ENCODE results near the gene CCDC102A. TPM values are rescaled to one million over a fixed set of nuclear protein-coding genes. Genes with fewer than 3 reads are reported as not detected.

The CCDC102A gene
- total RNA-seq, 1 experiment from 2014 or later, result 5.2 TPM

DNA sequence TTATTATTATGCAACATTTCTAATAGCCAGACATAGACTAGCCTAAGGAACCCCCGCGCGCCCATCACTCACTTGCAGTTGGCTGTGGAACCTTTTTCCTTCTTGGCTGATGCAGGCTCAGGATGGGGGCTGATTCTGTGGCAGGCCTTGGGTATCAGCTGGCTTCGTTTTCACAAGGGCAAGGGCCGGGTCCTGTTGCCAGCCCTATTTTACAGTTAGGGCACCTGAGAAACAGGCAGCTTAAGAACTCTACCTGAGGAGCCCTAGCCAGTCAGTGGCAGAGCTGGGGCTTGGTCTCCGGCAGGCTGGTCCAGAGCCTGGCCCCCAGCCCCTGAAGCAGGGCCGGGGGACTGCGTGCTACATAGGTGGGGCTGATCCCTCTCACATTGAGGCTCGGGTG is 34.7 kb upstream of the CCDC102A start (continued):
- TF ChIP-seq, protein P1, sequence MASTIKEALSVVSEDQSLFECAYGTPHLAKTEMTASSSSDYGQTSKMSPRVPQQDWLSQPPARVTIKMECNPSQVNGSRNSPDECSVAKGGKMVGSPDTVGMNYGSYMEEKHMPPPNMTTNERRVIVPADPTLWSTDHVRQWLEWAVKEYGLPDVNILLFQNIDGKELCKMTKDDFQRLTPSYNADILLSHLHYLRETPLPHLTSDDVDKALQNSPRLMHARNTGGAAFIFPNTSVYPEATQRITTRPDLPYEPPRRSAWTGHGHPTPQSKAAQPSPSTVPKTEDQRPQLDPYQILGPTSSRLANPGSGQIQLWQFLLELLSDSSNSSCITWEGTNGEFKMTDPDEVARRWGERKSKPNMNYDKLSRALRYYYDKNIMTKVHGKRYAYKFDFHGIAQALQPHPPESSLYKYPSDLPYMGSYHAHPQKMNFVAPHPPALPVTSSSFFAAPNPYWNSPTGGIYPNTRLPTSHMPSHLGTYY (CRISPR knock-in tag; IDR thresholded peaks at IDR 0.05), result no peak
- TF ChIP-seq ZNF281 (CRISPR knock-in tag; IDR thresholded peaks at IDR 0.05) (no peak), ZNF416 (CRISPR knock-in tag; IDR thresholded peaks at IDR 0.05) (no peak)

DNA sequence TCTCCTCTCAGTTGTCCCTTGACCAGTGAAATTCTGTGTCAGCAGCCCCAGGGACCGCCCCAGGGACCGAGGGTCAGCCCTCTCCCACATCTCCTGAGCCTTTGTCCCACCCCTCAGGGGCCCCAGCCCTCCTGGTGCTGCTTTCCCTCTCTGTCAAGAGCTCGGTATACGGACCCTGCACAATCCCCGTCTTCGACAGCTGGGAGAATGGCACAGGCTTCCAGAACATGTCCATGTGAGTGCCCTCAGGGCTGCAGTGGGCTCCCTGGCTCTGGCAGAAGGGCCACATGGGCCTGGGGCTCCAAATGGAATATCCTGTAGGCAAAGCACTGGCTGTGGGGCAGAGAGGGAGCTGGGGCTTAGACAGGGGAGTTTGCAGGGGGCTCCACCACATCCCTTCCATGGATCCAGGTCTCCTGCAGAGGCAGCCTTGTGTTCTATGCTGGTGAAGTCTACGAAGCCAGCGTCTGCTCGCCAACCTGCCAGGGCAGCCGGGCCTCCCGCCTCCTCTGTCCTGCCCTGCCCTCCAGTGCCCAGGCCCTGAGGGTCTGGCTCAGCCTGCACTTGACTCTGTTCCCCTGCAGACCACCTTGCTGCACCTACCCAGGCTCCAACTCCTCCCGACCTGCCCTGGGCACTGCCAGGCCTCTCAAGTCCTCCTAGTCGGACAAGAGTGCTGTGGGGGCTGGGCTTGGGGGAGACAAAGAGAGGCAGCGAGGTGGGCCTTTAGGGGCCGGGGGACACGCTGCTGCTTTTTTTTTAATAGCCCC is 34.1 kb upstream of the CCDC102A start:
- TF ChIP-seq MAX (CRISPR knock-in tag; IDR thresholded peaks at IDR 0.05), result no peak
- TF ChIP-seq SMAD3 (CRISPR knock-in tag; IDR thresholded peaks at IDR 0.05; ENCODE audit: borderline replicate concordance), result no peak
- TF ChIP-seq RELA (CRISPR knock-in tag; IDR thresholded peaks at IDR 0.05; ENCODE audit: borderline replicate concordance), result no peak
- no peak for TF ChIP-seq NFYB (CRISPR knock-in tag; conservative IDR thresholded peaks at IDR 0.05; ENCODE audit: low read depth)
- no peak for TF ChIP-seq JUN (CRISPR knock-in tag; IDR thresholded peaks at IDR 0.05)
- no peak for TF ChIP-seq ZSCAN18 (CRISPR knock-in tag; IDR thresholded peaks at IDR 0.05)
- TF ChIP-seq, protein P2, sequence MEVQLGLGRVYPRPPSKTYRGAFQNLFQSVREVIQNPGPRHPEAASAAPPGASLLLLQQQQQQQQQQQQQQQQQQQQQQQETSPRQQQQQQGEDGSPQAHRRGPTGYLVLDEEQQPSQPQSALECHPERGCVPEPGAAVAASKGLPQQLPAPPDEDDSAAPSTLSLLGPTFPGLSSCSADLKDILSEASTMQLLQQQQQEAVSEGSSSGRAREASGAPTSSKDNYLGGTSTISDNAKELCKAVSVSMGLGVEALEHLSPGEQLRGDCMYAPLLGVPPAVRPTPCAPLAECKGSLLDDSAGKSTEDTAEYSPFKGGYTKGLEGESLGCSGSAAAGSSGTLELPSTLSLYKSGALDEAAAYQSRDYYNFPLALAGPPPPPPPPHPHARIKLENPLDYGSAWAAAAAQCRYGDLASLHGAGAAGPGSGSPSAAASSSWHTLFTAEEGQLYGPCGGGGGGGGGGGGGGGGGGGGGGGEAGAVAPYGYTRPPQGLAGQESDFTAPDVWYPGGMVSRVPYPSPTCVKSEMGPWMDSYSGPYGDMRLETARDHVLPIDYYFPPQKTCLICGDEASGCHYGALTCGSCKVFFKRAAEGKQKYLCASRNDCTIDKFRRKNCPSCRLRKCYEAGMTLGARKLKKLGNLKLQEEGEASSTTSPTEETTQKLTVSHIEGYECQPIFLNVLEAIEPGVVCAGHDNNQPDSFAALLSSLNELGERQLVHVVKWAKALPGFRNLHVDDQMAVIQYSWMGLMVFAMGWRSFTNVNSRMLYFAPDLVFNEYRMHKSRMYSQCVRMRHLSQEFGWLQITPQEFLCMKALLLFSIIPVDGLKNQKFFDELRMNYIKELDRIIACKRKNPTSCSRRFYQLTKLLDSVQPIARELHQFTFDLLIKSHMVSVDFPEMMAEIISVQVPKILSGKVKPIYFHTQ (CRISPR knock-in tag; IDR thresholded peaks at IDR 0.05), result no peak
- TF ChIP-seq TEAD4 (CRISPR knock-in tag; IDR thresholded peaks at IDR 0.05), result no peak
- no peak for TF ChIP-seq KAT7 (CRISPR knock-in tag; IDR thresholded peaks at IDR 0.05; ENCODE audit: borderline replicate concordance)
- TF ChIP-seq CBFB (CRISPR knock-in tag; IDR thresholded peaks at IDR 0.05; ENCODE audit: low read depth), result no peak
- TF ChIP-seq, protein P1 (CRISPR knock-in tag; IDR thresholded peaks at IDR 0.05), result no peak
- CTCF ChIA-PET, result no interaction called here

More for the DNA sequence above, 34.1 kb upstream of the CCDC102A start:
- no peak overlapping the region for H3K27ac Mint-ChIP-seq
- H3K4me3 Mint-ChIP-seq, result no peak overlapping the region
- peaks cover 18% of the 10 kb centered on the region for H3K9me3 Mint-ChIP-seq
- peaks cover 27% of the 10 kb centered on the region for H3K36me3 Mint-ChIP-seq
- H3K4me1 Mint-ChIP-seq, result no peaks in the 10 kb centered on the region
- no peaks in the 10 kb centered on the region for H3K27me3 Mint-ChIP-seq (ENCODE audit: low read depth)
- ATAC-seq (no peak), DNase-seq (ENCODE audit: low spot score) (no peak)
- POLR2A ChIA-PET, result no interaction called here

Measured in WTC11 (cell line).